Uterus (tissue), 2 donors: ENCODE results near the gene GLCCI1.

Experiments
- POLR2A ChIP-seq, 2 donors: fragments of 450-650 bp; IDR thresholded peaks; one replicate each; pipeline ENCODE4 v1.6.1; 2016; ENCODE audit warnings: antibody characterized with exemption in 2 of 2, mild to moderate bottlenecking in 1 of 2, moderate library complexity in 1 of 2
- TF ChIP-seq, protein P1 (sequence below), 4 experiments: fragments of 200-600 bp in 2 of 4; fragments of 450-650 bp in 2 of 4; sonication (generic) in 2 of 4; IDR thresholded peaks; one replicate each; pipeline ENCODE4 v1.5.1; 2016 to 2019; ENCODE audit warnings: antibody characterized with exemption in 4 of 4, mild to moderate bottlenecking in 2 of 4, moderate library complexity in 1 of 4

DNA sequence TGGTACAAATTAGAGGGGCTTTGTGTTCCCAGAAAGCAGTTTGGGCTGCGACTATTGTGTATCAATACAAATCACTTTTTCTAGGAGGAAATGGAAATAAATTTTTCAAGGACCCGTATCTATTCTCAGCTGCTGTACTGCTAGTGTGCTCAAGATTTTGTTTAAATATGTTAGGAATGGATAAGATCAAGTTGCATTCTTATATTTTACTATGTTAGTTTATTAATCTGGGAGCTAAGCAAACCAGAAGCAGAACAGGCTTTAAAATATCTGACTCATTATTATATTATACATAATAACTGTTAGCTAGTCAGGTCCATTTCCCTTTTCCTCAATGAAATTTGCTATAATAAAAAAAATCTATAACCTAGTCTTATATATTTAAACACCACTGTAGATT lies 11.1 kb upstream of the GLCCI1 start:
- TF ChIP-seq, protein P1, sequence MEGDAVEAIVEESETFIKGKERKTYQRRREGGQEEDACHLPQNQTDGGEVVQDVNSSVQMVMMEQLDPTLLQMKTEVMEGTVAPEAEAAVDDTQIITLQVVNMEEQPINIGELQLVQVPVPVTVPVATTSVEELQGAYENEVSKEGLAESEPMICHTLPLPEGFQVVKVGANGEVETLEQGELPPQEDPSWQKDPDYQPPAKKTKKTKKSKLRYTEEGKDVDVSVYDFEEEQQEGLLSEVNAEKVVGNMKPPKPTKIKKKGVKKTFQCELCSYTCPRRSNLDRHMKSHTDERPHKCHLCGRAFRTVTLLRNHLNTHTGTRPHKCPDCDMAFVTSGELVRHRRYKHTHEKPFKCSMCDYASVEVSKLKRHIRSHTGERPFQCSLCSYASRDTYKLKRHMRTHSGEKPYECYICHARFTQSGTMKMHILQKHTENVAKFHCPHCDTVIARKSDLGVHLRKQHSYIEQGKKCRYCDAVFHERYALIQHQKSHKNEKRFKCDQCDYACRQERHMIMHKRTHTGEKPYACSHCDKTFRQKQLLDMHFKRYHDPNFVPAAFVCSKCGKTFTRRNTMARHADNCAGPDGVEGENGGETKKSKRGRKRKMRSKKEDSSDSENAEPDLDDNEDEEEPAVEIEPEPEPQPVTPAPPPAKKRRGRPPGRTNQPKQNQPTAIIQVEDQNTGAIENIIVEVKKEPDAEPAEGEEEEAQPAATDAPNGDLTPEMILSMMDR (IDR thresholded peaks at IDR 0.05): no peak
- TF ChIP-seq POLR2A (IDR thresholded peaks at IDR 0.05): no peak
